Stimulated activated CD8-positive, alpha-beta memory T cell treated with anti-CD3 and anti-CD28 coated beads, Interleukin-4, amount 100 ng/mL, for 48 hours (primary cell): ENCODE data around the gene DNAJC5.

ENCODE experiments used
- DNase-seq: peaks from one replicate; pipeline ENCODE4 v3.0.0-alpha.2; 2020

The DNAJC5 gene

DNA sequence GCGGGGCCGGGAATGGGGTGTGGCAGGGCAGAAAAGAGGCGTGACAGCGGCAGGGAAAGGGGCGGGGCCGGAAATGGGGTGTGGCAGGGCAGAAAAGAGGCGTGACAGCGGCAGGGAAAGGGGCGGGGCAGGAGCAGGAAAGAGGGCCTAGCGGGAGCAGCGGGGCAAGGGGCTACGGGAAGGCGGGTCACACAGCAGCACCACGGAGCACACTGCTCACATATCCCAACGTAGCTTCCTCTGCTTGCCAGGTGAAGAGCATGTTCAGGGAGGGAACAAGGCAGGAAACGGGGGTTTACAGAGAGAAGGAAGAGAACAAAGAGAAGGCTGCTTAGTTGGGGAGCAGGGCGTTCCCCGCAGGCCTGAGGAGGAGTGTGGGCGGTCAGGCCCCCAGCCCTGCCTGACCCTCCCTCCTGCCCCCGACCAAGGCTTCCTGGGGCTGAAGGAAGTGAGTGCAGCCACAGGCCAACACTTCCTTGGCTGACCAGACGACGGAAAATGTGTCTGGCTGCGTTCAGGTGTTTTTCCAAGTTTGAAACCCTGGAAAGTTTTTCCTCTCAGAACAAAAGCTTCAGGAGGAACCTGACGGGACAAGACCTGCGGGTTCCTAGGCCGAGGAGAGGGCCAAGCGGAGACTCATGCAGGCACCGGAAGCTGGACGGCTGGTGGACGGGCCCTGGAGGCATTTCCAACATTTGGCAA, 47.5 kb downstream of the DNAJC5 start:
- peak; percentile 83 for DNase-seq

DNA sequence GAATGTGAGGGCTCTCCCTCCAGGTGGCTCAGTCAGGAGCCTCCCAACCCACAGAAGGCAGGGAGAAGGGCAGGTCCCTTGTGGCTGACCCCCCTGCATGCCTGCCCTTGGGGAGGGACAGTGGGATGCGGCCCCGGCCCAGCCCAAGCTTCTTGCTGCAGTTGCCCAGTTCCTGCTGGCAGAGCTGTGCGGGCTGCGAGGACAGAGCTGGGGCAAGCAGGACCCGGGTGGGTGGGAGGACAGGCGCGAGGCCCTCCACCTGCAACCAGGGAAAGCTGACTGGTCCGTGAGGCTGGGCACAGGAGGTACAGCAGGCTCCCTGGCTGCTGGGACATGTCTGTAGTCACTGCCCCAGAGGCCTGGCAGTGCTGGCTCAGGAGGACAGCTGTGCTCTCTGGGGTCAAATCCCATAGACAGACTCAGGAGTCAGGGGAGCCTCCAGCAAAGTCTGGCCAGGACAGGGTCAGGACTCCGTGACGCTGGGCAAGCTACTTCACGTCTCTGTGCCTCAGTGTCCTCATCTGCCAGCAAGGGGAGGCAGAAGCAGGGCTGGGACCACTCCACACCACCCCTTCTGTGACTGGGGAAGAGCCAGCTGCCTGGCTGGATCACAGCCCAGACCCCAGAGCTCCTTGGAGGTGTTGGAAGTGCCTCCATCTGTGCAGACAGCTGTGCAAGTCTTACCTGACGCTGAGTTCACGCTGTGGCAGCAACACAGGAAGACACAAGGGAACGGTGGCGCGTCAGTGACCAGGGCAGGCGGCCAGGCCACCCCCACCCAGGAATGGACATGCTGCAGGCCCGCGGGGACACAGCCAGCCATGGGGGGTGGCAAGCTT, 48.3 kb downstream of the DNAJC5 start:
- DNase-seq, result no peak

DNA sequence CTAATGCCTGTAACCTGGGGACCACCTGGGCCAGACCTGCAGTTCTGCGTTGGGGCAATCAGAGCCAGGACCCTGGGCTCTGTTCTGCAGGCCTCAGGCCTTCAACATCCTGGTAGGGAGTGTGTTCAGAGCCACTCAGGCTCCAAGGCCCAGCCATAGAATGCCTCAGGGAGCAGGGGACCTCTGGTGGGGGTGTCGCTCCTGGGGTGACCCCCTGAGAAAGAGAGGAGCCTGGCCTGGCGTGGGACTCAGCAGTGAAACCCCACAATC, 48.8 kb downstream of the DNAJC5 start:
- DNase-seq, result no peak

DNA sequence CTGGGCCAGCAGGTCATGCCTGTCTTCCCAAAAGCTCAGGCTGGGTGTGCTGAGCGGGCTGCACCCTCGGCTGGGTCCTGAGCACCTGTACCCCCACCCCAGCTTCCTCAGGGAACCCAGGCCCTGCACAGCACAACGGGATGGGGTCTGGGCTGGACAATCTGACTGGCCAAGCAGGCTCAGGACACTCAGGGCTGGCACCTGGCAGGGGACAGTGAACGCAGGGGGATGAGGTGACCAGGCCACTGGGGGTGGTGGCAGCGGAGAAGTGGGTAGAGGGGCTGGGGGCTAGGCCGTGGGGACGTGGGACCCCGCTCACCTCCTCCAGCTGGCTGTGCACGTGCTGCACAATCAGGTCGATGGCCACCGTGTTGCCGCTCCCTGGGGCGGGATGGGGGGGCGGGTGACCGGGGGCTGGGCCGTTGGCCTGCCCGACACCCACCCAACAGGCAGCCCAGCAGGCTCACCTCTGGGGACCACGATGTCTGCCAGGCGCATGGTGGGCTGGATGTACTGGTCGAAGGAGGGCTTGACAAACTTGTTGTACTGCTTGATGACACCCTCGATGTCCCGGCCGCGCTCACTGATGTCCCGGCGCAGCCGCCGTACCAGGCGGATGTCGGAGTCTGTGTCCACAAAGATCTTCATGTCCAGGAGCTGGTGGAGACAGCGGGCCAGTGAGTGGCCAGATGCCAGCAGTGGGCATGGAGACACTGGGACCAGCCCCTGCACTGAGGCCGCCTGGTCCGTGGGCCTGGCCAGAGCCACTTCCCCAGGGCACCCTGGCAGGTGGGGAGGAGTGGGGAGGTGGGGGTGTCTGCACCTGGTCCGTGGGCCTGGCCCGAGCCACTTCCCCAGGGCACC, 49.4 kb downstream of the DNAJC5 start:
- DNase-seq, result no peak

DNA sequence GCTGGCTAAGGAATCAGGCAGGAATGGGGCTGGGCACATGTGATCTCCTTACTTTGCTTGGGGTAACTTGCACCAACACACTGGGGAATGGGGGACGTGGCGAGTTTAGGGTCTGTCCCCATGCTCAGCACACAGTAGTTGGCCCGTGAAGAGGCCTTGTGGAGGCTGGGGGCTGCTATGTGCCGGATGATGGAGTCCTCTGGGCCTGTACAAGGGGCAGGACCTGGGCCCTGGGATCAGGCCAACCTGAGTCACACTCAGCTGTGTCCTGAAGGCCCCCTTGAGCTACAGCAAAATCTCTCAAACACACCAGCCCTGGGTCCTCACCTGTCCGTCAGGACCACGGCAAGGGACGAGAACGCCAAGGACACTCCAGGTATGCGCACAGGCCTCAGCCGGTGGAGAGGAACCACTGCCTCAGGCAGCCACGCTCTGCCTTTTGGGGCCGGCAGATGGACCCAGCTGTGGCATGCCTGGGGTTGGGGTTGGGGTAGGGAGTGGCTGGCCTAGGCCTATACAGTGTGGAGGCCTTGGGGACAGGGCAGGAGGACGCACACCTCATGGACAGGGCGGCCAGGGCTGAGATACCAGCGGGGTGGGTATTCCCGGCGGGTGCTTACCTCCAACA, 50.2 kb downstream of the DNAJC5 start:
- no peak for DNase-seq

DNA sequence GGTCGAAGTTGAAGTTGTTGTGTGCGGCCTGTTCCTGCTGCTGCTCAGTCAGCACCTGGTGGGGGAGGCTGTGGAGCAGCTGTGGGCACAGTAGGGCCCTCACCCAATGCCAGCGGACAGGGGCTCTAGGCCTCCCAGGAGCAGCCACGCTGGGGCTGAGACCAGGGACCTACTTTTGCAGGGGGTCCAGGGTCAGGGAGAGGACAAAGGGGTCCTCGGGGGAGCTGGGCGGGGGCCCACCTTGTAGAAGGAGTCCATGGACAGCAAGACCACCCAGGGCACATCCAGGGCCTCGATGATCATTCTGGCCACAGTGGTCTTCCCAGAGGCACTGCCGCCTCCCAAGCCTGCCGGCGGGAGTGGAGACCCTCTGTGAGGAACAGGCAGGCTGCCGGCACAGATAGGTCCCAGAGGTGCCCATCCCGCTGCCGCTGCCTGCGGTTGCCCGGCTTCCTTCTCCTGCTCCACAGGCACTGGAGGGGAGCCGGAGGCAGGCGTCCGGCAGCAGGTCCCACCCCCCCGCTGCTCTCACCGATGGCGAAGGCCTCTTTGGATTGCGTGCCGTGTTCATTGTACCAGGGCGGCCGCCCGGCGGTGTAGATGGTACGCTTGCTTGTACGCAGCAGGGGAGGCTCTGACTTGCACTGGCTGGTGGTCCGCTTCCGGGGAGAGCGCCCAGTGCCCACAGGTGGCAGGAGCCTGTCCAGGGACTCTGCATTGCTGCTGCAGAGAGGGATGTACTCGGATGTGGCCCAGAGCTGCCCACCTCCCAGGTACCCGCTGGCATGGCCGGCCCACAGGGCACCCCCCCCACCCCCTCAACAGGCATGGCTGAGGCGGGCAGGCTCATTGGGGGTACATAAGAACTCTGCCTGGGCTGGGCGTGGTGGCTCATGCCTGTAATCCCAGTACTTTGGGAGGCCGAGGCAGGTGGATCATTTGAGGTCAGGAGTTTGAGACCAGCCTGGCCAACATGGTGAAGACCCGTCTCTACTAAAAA, 51.3 kb downstream of the DNAJC5 start:
- DNase-seq, result no peak

DNA sequence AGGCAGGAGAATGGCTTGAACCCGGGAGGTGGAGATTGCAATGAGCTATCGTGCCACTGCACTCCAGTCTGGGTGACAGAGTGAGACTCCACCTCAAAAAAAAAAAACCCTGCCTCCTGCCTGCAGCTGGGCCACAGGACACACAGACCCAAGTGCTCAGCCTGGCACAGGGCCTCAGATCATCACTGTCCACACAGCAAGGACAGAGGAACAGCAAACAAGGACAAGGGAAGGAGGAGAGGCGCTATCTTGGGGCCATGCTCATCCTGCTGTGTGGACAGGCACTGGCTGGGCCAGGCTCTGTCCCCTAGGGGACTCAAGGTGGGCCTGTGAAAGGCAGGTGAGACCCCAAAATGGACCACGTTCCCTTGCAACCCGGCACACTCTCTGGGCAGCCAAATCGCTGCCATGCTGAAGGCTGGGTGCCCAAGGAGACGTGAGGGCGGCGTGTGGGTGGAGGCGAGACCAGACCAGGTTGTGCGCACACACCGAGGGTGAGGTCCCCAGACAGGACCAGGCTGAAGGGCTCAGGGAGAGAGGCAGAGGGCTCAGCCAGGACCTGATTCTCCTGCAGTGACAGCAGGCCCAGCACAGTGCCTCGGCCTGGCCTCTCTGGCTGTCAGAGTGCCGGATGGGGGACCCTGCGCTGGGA, 52.2 kb downstream of the DNAJC5 start:
- DNase-seq, result no peak

DNA sequence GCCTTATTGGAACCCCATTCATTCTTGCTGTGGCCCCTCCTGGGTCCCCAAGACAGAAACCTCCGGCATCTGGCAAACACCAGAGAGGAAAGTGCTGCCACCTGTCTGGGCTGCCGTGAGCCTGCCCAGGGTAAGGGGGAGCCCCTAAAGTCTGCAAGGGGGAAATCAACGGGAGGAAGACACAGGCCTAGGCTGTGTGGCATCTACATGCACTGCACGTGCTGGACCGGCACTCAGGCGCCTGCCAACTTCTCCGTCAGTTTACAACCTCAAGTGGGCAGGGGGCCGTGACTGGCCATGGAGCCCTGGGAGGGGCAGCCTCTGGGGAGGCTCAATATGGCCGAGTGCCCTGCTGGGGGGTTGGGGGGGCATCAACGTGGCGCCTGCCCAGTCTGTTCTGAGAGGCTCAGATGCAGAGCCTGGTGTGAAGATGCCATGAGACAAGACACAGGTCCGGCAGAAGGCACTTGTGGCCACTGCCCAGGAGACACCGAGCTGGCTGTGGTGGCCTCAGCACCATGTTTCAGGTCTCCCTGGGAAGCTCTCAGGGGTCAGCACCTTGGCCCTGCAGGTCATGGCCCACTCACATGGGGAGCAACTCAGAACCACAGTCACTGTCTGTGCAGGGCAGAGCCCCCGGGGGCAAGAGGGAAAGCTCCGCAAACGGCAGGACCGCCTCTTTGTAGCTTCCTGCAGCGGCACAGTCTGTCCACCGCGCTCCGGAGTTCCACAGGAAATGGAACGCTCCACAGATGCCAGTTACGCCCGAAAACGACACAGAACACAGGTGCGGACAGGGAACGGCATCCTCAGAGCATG, 52.9 kb downstream of the DNAJC5 start:
- DNase-seq, result peak; percentile 49

DNA sequence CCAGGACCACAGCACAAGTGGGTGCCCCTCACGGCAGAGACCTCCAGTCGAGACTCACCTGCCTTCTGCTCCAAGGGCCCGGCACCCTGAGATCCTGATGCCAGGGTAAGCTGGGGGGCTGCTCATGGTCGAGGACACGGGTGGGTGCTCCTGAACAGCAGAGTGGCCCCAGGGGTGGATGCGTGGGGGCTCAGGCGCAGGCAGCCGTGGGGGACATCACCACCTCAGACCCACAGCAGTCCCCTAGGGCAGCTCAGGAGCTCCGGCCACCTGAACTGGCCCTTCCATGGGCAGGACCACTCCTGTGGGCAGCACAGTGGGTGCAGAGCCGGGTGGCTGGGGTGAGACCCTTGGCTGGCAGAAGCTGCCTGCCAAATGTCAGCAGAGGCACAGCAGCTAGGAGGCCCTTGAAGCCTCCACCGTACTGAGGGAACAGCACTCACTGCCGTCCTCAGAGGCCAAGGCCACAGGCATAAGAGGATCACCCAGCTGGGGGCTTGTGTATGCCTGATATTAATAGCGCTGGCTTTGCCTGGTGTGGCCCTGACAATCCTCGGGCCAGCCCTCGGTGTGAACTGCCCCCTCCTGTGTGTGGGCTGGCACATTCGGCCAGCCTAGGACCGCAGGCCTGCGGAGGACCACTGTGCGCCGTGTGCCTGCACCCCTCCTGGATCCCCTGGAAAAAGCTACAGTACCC, 55.9 kb downstream of the DNAJC5 start:
- DNase-seq, result no peak

DNA sequence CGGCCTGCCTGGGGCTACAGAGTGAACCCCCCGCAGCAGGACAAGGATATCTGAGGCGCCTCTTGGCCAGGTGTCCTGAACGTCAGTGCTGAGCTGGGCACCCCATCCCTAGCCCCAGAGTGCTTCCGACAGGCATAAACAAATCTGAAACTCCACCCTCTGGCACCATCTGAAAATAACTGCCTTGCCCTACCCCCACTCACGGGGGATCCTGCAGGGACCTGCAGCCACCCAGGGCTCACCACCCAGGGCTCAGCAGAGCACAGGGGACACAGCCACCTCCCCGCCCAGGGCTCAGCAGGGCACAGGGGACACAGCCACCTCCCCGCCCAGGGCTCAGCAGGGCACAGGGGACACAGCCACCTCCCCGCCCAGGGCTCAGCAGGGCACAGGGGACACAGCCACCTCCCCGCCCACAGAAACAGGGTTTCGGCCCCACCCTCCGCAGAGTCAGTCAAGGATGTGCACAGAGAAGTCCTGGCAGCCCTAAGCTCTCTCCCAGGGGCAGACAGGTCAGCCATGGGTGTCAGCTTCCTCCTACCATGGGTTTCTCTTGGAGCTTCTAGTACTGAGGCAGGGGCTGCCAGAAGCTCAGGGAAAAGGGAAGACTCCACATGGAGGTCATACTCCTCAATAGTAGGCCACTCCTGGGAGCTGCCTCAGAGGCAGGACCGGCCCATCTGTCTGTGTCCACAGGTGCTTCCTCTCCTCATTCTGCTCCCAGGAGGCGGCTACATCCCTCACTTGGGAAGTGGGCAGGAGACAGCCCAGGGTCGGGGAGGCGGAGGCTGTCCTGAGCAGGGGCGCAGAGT, 56.7 kb downstream of the DNAJC5 start:
- DNase-seq, result no peak

DNA sequence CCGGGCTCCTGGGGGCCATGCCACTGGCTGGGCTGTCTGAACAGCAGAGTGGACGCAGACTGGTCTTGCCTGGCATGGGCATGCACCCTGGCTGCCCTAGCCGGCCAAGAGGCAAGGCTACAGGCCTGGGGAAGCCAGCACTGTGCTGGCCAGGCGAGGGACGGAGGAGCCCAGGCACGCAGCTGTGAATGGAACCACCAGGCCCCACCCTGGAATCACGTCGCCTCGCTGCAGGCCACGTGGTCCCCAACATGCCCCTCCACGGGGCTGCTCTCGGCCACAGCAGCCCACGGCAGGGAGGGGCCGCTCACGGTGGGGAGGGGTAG, 57.2 kb downstream of the DNAJC5 start:
- DNase-seq, result no peak

DNA sequence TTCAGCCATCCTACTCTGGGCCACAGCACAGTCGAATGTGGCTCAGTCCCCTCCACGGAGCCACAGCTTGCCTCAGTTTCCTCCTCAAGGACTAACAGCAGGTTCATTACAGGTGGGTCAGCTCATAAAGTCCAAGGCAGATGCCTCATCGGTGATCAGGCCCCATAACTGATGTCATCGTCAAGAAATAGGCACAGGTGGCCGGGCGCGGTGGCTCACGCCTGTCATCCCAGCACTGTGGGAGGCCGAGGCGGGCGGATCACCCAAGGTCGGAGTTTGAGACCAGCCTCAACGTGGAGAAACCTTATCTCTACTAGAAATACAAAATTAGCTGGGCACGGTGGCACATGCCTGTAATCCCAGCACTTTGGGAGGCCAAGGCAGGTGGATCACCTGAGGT, 57.8 kb downstream of the DNAJC5 start:
- no peak for DNase-seq

DNA sequence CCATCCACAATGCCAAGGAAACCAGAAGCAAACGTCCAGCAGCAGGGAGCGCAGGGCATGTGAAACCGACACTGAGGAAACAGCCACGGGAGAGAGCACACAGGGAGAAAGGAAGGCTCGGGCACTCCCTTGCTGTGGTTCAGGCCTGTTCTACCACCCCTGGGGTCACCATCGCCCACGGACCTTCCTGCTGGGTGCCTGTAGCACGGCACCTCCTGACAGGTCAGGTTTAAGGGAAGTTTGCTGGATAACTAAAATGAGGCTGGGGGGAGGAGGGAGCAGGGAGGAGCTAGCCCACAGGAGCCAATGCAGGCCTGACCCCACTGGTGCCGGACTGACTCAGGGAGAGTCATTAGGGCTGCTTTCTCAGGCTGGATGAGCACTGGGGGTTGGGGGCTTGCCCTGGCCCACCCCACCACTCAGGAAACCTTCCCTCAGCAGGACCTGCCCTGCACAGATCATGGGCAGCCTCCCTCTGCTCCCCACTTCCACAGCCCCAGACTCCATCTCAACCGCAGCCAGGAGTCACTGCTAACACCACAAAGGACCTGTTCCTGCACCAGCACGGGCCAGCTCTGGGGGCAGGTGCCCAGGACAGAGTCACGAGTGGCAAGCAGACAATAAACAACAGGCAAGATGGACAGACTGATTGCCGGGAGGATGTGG, 59.0 kb downstream of the DNAJC5 start:
- DNase-seq, result no peak

DNA sequence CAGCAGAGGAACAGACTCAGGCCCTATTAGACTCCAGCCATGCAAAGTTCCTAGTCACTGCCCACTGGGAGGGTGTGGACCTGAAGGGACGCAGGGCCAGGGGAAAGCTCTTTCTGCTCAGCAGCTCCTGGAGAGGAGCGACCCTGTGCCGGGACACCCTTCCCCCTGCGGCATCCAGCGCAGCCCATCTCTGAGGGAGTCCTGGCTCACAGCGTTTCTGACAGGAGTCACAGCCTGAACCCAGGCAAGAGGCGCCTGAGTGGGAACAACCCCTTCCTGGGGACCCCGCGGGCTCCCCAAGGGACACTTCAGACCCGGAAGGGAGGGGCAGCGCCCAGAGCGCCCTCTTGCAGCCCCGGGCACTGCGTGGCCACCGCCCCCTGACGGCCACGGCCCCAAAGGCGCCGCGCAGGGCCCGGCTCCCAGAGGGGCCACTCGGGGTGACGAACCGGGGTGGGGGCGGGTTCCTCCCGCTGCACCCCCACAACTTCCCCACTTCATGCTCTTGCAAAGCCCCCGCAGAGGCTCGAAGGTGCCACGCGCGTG, 60.4 kb downstream of the DNAJC5 start:
- no peak for DNase-seq

DNA sequence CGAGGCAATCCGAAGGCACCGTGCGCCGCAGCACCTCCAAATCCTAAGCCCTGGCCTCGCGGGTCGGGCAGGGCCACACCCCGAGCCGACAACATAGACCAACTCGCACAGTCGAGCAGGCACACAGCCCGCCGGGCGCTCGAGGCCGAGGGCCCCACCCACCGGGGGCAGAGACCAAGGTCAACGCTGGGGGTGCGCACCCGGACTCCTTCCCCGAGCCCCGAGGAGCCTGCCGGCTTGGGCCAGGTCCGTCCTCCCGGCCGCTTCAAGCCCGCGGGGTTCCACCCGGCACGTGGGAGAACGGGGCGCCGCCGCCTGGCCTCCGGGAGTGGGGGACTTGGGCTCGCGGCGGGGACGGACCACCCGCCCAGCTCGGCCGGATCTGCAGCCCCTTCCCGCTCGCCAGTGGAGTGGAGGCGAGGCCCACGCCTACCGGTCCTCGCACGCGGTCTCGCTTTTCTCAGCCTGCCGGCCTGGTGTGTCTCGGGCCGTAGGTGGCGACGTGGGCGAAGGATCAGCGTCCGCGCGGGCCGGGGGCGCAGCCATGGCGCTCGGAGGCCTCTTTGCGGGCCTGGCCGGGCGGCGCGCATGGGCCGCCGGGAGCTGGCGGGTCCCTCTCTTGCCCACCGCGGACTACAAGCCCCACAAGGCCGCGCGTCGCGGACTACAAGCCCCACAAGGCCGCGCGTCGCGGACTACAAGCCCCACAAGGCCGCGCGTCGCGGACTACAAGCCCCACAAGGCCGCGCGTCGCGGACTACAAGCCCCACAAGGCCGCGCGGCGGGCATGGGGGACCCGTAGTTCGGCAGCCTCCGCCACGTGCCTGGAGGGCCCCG, 61.1 kb downstream of the DNAJC5 start, which contains the start of gene UCKL1:
Gene UCKL1, minus strand, starts transcription at position 590 of the 837 bp plus-strand sequence. Its CDS starts 44 bp downstream, at position 546.
- DNase-seq, result peak; percentile 91

DNA sequence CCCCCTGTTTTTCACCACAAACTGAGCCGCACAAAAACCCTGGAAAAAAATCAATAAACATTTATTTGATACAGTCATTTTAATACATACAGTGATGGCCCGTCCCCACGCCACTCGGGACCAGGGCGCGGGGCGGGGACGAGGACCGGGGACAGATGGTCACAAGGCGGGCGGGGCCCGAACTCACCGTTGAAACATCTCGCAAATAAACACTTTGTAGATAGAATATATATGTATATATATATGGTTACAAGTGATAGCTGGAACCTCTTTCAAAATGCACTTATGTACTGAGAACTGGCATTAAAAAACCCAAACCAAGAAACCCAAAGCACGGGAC, 61.7 kb downstream of the DNAJC5 start:
- no peak for DNase-seq

DNA sequence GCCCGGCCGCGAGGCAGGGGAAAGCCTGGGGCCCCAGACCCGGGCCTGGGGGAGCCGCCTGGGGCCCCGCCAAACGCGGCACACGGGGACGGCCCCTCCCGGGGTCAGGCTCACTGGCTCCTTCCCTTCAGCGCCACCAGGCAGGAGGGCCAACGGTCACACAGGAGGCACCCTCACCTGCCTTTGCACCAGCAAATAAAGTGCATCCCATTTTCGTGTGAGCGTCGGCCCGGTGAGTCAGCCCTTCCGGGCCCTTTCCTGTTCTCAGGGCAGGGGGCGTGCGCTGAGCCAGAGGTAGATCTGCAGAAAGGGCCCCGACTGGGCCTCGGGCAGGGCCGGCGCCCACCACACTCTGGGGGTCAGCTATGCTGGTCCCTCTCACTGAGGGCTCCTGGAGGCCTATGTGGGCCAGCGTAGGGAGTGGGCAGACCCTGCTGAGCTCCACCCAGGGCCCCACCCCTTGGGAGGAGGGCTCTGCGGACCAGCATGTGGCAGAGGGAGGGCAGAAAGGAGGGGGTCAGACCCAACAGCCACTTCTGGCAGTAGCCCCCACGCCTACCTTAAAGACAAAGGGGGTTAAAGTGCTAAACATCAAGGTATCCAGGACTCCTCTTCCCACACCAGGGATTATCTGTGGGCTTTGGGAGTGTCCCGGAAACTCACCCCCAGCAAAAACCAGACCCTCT, 62.2 kb downstream of the DNAJC5 start:
- peak; percentile 80 for DNase-seq
